Measurements from ENCODE around the gene ZNF597. TPM values are rescaled to one million over a fixed set of nuclear protein-coding genes. Genes with fewer than 3 reads are reported as not detected.
"Not testable (repeated sequence)": the region's sequence is repeated elsewhere in the genome, so short reads cannot be mapped to it uniquely, and the experiment has no call there.

Gene ZNF597
- total RNA-seq, 1 donor from 2014 or later: 1.7 TPM

DNA sequence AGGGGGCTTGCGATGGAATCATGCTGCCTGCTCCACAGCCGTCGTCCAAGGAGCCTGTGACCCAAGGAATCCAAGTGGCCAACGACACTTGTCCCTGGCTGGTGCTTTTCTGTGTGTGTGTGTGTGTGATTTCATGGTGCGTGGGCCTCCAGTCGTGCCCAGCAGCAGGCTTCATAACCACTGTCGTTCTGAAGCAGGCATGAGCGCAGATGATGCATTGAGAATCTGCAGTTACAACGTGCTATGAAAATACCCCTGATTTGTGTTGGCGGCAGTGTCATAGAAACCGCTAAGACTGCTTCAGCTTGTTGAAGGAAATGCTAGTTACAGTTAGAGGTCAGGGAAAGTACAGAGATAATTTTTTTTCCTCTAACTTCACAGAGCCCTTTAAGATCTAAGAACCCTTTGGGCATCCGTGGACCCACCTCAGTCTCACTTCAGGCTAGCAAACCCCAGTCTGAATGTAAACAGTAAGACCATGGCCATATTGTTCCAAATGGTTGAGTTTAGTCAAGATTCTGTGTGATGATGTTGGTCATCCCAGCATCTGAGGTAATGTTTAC is 36.4 kb upstream of the ZNF597 start:
- peaks cover 47% of the 10 kb centered on the region for H3K4me1 ChIP-seq
- intact Hi-C loops (cut with micrococcal nuclease): no loop called here
- no peak overlapping the region for H3K4me3 ChIP-seq
- TF ChIP-seq CTCF (IDR thresholded peaks at IDR 0.05; ENCODE audit: borderline replicate concordance): no peak
- no peak for DNase-seq
- no peaks in the 10 kb centered on the region for H3K9me3 ChIP-seq (replicated peaks)
- peaks cover 74% of the 10 kb centered on the region for H3K36me3 ChIP-seq
- no peaks in the 10 kb centered on the region for H3K27me3 ChIP-seq (ENCODE audit: low read depth)
- no peak overlapping the region for H3K27ac ChIP-seq (replicated peaks)

GRCh38 chr16:3478242-3478925 is 35.1 kb upstream of the ZNF597 start:
- H3K36me3 ChIP-seq: peaks cover 61% of the 10 kb centered on the region

DNA sequence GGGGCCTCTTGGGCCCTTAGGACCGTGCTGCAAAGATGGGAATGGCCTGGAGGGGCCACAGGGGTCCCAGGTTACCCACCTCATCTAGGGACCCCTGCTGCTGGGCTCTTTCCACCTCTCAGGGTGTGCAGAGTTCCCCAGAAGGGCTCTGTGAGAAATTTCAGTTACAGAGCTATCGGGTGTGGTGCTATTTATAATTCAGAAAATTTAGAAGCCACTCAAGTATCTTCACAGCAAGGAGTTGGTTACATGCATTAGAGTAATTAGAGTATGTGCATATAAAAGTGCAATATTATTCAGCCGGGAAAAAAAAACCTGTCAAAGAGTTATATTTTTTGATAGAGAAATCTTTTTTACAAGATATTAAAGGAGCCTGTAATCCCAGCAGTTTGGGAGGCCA is 33.1 kb upstream of the ZNF597 start:
- no peak for TF ChIP-seq CTCF (IDR thresholded peaks at IDR 0.05; ENCODE audit: borderline replicate concordance)
- no peaks in the 10 kb centered on the region for H3K9me3 ChIP-seq (replicated peaks)
- H3K4me3 ChIP-seq: no peak overlapping the region
- no peaks in the 10 kb centered on the region for H3K27me3 ChIP-seq (ENCODE audit: low read depth)
- DNase-seq: no peak
- H3K27ac ChIP-seq (replicated peaks): peak overlapping the region; percentile 49
- intact Hi-C loops (cut with micrococcal nuclease): no loop called here
- peaks cover 41% of the 10 kb centered on the region for H3K36me3 ChIP-seq
- peaks cover 72% of the 10 kb centered on the region for H3K4me1 ChIP-seq

More at GRCh38 chr16:3478242-3478925, 35.1 kb upstream of the ZNF597 start:
- no peaks in the 10 kb centered on the region for H3K27me3 ChIP-seq (ENCODE audit: low read depth)
- H3K4me1 ChIP-seq: peaks cover 61% of the 10 kb centered on the region
- intact Hi-C loops (cut with micrococcal nuclease): no loop called here
- no peak overlapping the region for H3K4me3 ChIP-seq
- no peak for DNase-seq
- H3K27ac ChIP-seq (replicated peaks): peak overlapping the region; percentile 28
- no peak for TF ChIP-seq CTCF (IDR thresholded peaks at IDR 0.05; ENCODE audit: borderline replicate concordance)
- H3K9me3 ChIP-seq (replicated peaks): no peaks in the 10 kb centered on the region

GRCh38 chr16:3475604-3476375 is 32.5 kb upstream of the ZNF597 start:
- intact Hi-C loops (cut with micrococcal nuclease): no loop called here
- DNase-seq: no peak
- H3K36me3 ChIP-seq: peaks cover 35% of the 10 kb centered on the region
- no peak overlapping the region for H3K4me3 ChIP-seq
- no peak for TF ChIP-seq CTCF (IDR thresholded peaks at IDR 0.05; ENCODE audit: borderline replicate concordance)
- H3K4me1 ChIP-seq: peaks cover 72% of the 10 kb centered on the region
- H3K9me3 ChIP-seq (replicated peaks): no peaks in the 10 kb centered on the region
- no peaks in the 10 kb centered on the region for H3K27me3 ChIP-seq (ENCODE audit: low read depth)
- H3K27ac ChIP-seq (replicated peaks): peak overlapping the region; percentile 49

DNA sequence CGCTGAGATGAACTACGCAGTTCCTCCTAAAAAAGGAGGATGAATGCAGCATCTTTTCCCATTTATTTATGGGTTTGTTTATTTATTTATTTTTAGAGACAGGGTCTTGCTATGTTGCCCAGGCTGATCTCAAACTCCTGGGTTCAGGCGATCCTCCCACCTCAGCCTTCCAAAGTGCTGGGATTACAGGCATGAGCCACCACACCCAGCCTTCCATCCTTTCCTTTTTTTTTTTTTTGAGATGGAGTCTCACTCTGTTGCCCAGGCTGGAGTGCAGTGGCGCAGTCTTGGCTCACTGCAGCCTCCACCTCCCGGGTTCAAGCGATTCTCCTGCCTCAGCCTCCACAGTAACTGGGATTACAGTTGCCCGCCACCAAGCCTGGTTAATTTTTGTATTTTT is 31.6 kb upstream of the ZNF597 start:
- H3K27ac ChIP-seq (replicated peaks); H3K4me3 ChIP-seq; intact Hi-C loops (cut with micrococcal nuclease); H3K27me3 ChIP-seq (ENCODE audit: low read depth); DNase-seq; H3K9me3 ChIP-seq (replicated peaks): not testable (repeated sequence)
- Histone ChIP-seq H3K4me1 (peaks cover 80% of the 10 kb centered on the region), H3K36me3 (peaks cover 25% of the 10 kb centered on the region)

Data from left ventricle myocardium inferior (tissue), 1 donor.